H1 (cell line): Measurements from ENCODE around the gene FAM221B. TPM values are rescaled to one million over a fixed set of nuclear protein-coding genes. Genes with fewer than 3 reads are reported as not detected.

Experiments used
- ATF3 ChIP-seq: IDR thresholded peaks from 2 replicates; pipeline ENCODE4 v1.6.1; 2011; ENCODE audit warnings: low read depth, mild to moderate bottlenecking, low read length; ENCODE audit not compliant: insufficient read depth
- CHD7 ChIP-seq: fragments of 300-600 bp; sonication (generic); IDR thresholded peaks from 2 replicates; pipeline ENCODE4 v1.7.1; 2012; ENCODE audit warnings: low read length, moderate library complexity, mild to moderate bottlenecking, inconsistent platforms; ENCODE audit not compliant: insufficient replicate concordance
- polyA plus RNA-seq, 7 experiments: library from polyadenylated mRNA; depleted of rRNA in 3 of 7; stranded (reverse) in 5 of 7; unstranded in 2 of 7; fragments of >200 nt in 5 of 7; fragments of 200-250 nt in 2 of 7; gene quantifications; 1 replicate in 5 of 7; 2 replicates in 1 of 7; 4 replicates in 1 of 7; pipeline versions ENCODE4 v1.2.1 to v1.2.3, GENCODE V29; 2011 to 2013; ENCODE audit warnings: missing spikeins in 2 of 7, mixed read lengths in 2 of 7
- total RNA-seq: library from RNA; stranded (reverse); fragmentation: NEBNext Ultra II Directional; extraction: Animal tissue kit (Norgen Biotek cat#: 25700); gene quantifications from 2 replicates; pipeline ENCODE4 v1.2.1, GENCODE V29; 2021

The FAM221B gene
- total and polyA plus RNA-seq, 2 of the 8 experiments (the other 6 are each of a cell fraction or from before 2014, with no cell fraction given), result not detected

GRCh38 chr9:35801328-35802128 is 27.0 kb downstream of the FAM221B start (continued):
- TF ChIP-seq CHD7, result no peak
- no peak for TF ChIP-seq ATF3
- TF ChIP-seq, all 59 proteins: peak for 0
